SU-DHL-6 (cell line): ENCODE data around the gene HP.

Experiments
- H2AFZ ChIP-seq: fragments of 200-600 bp; sonication (generic); 2 replicates; pipeline ENCODE4 v1.6.1; 2014; ENCODE audit warnings: low read depth, mild to moderate bottlenecking, moderate library complexity, mixed read lengths, antibody characterized with exemption, low read length; ENCODE audit not compliant: severe bottlenecking
- H3F3A ChIP-seq: fragments of 200-600 bp; shearing (Covaris generic); 2 replicates; pipeline ENCODE4 v1.6.0; 2016; ENCODE audit warnings: antibody characterized with exemption, mild to moderate bottlenecking; ENCODE audit not compliant: insufficient read depth
- H3K27ac ChIP-seq: fragments of 200-600 bp; sonication (generic); 2 replicates; pipeline ENCODE4 v1.5.1; 2016; ENCODE audit warnings: low read depth, mild to moderate bottlenecking, low read length, moderate library complexity, mixed read lengths
- H3K27me3 ChIP-seq: fragments of 200-600 bp; sonication (generic), shearing (Covaris generic); 2 replicates; pipeline ENCODE4 v1.6.0; 2014; ENCODE audit warnings: mild to moderate bottlenecking, low read length
- H3K36me3 ChIP-seq: fragments of 200-600 bp; sonication (generic); 2 replicates; pipeline ENCODE4 v1.6.1; 2014; ENCODE audit warnings: mild to moderate bottlenecking, low read length, mixed read lengths
- H3K4me2 ChIP-seq: fragments of 300-600, 200-600 bp; shearing (Covaris generic), sonication (generic); 2 replicates; pipeline ENCODE4 v1.6.0; 2014; ENCODE audit warnings: low read length, low read depth, mild to moderate bottlenecking; ENCODE audit not compliant: poor library complexity, severe bottlenecking
- H3K4me3 ChIP-seq: fragments of 200-600 bp; sonication (generic); 2 replicates; pipeline ENCODE4 v1.5.1; 2014; ENCODE audit warnings: antibody characterized with exemption, low read length, mild to moderate bottlenecking, mixed read lengths; ENCODE audit not compliant: insufficient read depth, poor library complexity, severe bottlenecking
- H3K79me2 ChIP-seq: fragments of 200-600 bp; sonication (generic); 2 replicates; pipeline ENCODE4 v1.6.1; 2014; ENCODE audit warnings: mild to moderate bottlenecking, low read length, moderate library complexity; ENCODE audit not compliant: insufficient read depth
- H3K9ac ChIP-seq: fragments of 200-600 bp; sonication (generic); 2 replicates; pipeline ENCODE4 v1.7.0; 2014; ENCODE audit warnings: mild to moderate bottlenecking, low read length
- H3K9me2 ChIP-seq: fragments of 200-600 bp; sonication (generic); replicated peaks from 2 replicates; pipeline ENCODE4 v1.6.1; 2014; ENCODE audit warnings: low read length; ENCODE audit not compliant: insufficient read depth
- H3K9me3 ChIP-seq: fragments of 200-600 bp; sonication (generic); 2 replicates; pipeline ENCODE4 v1.6.1; 2014; ENCODE audit warnings: low read length, mixed read lengths; ENCODE audit not compliant: insufficient read depth
- H4K20me1 ChIP-seq: fragments of 200-600 bp; sonication (generic); 2 replicates; pipeline ENCODE4 v1.6.1; 2014; ENCODE audit warnings: low read depth, mild to moderate bottlenecking, antibody characterized with exemption, low read length, moderate library complexity, mixed read lengths
- CTCF ChIP-seq: fragments of 200-600 bp; sonication (generic); IDR thresholded peaks from one replicate; pipeline ENCODE4 v1.5.1; 2017; ENCODE audit warnings: antibody characterized with exemption, mild to moderate bottlenecking, low read length, moderate library complexity; ENCODE audit not compliant: insufficient read depth, poor library complexity, severe bottlenecking
- EZH2phosphoT487 ChIP-seq: fragments of 200-600 bp; sonication (generic), shearing (Covaris generic); conservative IDR thresholded peaks from 2 replicates; pipeline ENCODE4 v1.6.1; 2018; ENCODE audit warnings: mild to moderate bottlenecking, antibody characterized with exemption, low read length, moderate library complexity, mixed read lengths

HP gene

GRCh38 chr16:72101195-72101594 lies 46.9 kb downstream of the HP start:
- Histone ChIP-seq H3K4me3 (no peak overlapping the region), H2AFZ (no peak overlapping the region), H3K79me2 (no peaks in the 10 kb centered on the region), H3K36me3 (peaks cover 4% of the 10 kb centered on the region; the same call in 1 of the 2 replicates), H3K9me3 (no peaks in the 10 kb centered on the region), H3F3A (no peaks in the 10 kb centered on the region), H3K9ac (no peak overlapping the region), H3K27me3 (no peaks in the 10 kb centered on the region), H4K20me1 (no peaks in the 10 kb centered on the region), H3K4me2 (no peak overlapping the region), H3K27ac (no peak overlapping the region), H3K9me2 (no peaks in the 10 kb centered on the region)
- TF ChIP-seq CTCF (no peak), EZH2phosphoT487 (no peak)

GRCh38 chr16:72104905-72105304 lies 50.6 kb downstream of the HP start:
- peaks cover 4% of the 10 kb centered on the region; the same call in 1 of the 2 replicates for H3K36me3 ChIP-seq
- H3K9ac ChIP-seq: no peak overlapping the region
- no peaks in the 10 kb centered on the region for H3K27me3 ChIP-seq
- H2AFZ ChIP-seq: no peak overlapping the region
- TF ChIP-seq EZH2phosphoT487 (no peak), CTCF (no peak)
- H3K4me2 ChIP-seq: no peak overlapping the region
- H3K27ac ChIP-seq: no peak overlapping the region
- H4K20me1 ChIP-seq: no peaks in the 10 kb centered on the region
- H3F3A ChIP-seq: no peaks in the 10 kb centered on the region
- no peaks in the 10 kb centered on the region for H3K9me3 ChIP-seq
- H3K79me2 ChIP-seq: no peaks in the 10 kb centered on the region
- no peak overlapping the region for H3K4me3 ChIP-seq
- H3K9me2 ChIP-seq: no peaks in the 10 kb centered on the region

GRCh38 chr16:72105978-72106377 lies 51.7 kb downstream of the HP start:
- TF ChIP-seq EZH2phosphoT487 (no peak), CTCF (no peak)
- Histone ChIP-seq H3K36me3 (peaks cover 6% of the 10 kb centered on the region; the same call in 1 of the 2 replicates), H2AFZ (no peak overlapping the region)

More at GRCh38 chr16:72105978-72106377, 51.7 kb downstream of the HP start:
- Histone ChIP-seq H3K9ac (no peak overlapping the region), H3K27ac (no peak overlapping the region), H3F3A (no peaks in the 10 kb centered on the region), H3K9me2 (no peaks in the 10 kb centered on the region), H3K27me3 (no peaks in the 10 kb centered on the region), H3K79me2 (no peaks in the 10 kb centered on the region), H3K9me3 (no peaks in the 10 kb centered on the region), H4K20me1 (no peaks in the 10 kb centered on the region), H3K4me2 (no peak overlapping the region), H3K4me3 (no peak overlapping the region)
